PC-3 (cell line): ENCODE results near the gene QSER1. TPM values are rescaled to one million over a fixed set of nuclear protein-coding genes. Genes with fewer than 3 reads are reported as not detected.

Experiments
- ATAC-seq: fragments of 200-7000 bp; cut with Tn5 transposase; 2 replicates; pipeline ENCODE4 v1.9.1; 2020; ENCODE audit warnings: mild to moderate bottlenecking, moderate library complexity
- BruUV-seq: library from RNA; stranded (reverse); fragments of 400-500 nt; replicated peaks from 2 replicates; lab custom pipeline; 2021; lab: Mats Ljungman, UMichigan
- CTCF ChIA-PET: fragments of 300-600 bp; sonication (Branson Sonifier 250); formaldehyde crosslinking; loops from one replicate; lab custom pipeline; 2022; ENCODE audit warnings: antibody characterized with exemption; lab: Charles Lee
- POLR2A ChIA-PET: fragments of 300-600 bp; sonication (Branson Sonifier 250); formaldehyde crosslinking; loops from one replicate; lab custom pipeline; 2022; ENCODE audit warnings: antibody characterized with exemption; ENCODE audit not compliant: unreplicated experiment; lab: Charles Lee
- DNase-seq: peaks from one replicate; pipeline ENCODE4 v3.0.0-alpha.2; 2015
- H2AFZ ChIP-seq: fragments of 300-600 bp; sonication (generic); 2 replicates; pipeline ENCODE4 v1.6.0; 2016; ENCODE audit warnings: antibody characterized with exemption, low read length
- H3F3A ChIP-seq: fragments of 300-600 bp; sonication (generic); one replicate; pipeline ENCODE4 v1.6.0; 2017; ENCODE audit warnings: antibody characterized with exemption, low read length, control low read depth, mild to moderate bottlenecking; ENCODE audit not compliant: unreplicated experiment
- H3K27ac ChIP-seq: fragments of 300-600 bp; sonication (generic); 2 replicates; pipeline ENCODE4 v1.5.1; 2016; ENCODE audit warnings: mild to moderate bottlenecking, low read length
- H3K27me3 ChIP-seq: fragments of 300-600 bp; sonication (generic); 2 replicates; pipeline ENCODE4 v1.6.1; 2016; ENCODE audit warnings: low read length, mixed read lengths
- H3K36me3 ChIP-seq: fragments of 300-600 bp; sonication (generic); 2 replicates; pipeline ENCODE4 v1.6.1; 2016; ENCODE audit warnings: low read depth, mixed run types, low read length, mixed read lengths
- H3K4me1 ChIP-seq: fragments of 300-600 bp; sonication (generic); 2 replicates; pipeline ENCODE4 v1.5.1; 2016; ENCODE audit warnings: low read length; ENCODE audit not compliant: insufficient read depth
- H3K4me2 ChIP-seq: fragments of 300-600 bp; sonication (generic); 2 replicates; pipeline ENCODE4 v1.6.0; 2016; ENCODE audit warnings: low read length
- H3K4me3 ChIP-seq: fragments of 300-600 bp; sonication (generic); 2 replicates; pipeline ENCODE4 v1.5.1; 2016; ENCODE audit warnings: mild to moderate bottlenecking, low read length, mixed read lengths
- H3K79me2 ChIP-seq: fragments of 300-600 bp; sonication (generic); 2 replicates; pipeline ENCODE4 v1.6.1; 2017; ENCODE audit warnings: low read length, mixed read lengths
- H3K9ac ChIP-seq: fragments of 300-600 bp; sonication (generic); 2 replicates; pipeline ENCODE4 v1.6.0; 2016; ENCODE audit warnings: mild to moderate bottlenecking, low read length
- H3K9me2 ChIP-seq: fragments of 300-600 bp; sonication (generic); replicated peaks from 2 replicates; pipeline ENCODE4 v1.6.1; 2016; ENCODE audit warnings: mixed run types, low read length, mixed read lengths
- H3K9me3 ChIP-seq: fragments of 300-600 bp; sonication (generic); 2 replicates; pipeline ENCODE4 v1.6.1; 2016; ENCODE audit warnings: low read length, mixed read lengths
- H4K20me1 ChIP-seq: fragments of 300-600 bp; sonication (generic); 2 replicates; pipeline ENCODE4 v1.6.1; 2016; ENCODE audit warnings: low read length, mixed read lengths
- CTCF ChIP-seq: fragments of 300-600 bp; sonication (generic); conservative IDR thresholded peaks from 2 replicates; pipeline ENCODE4 v1.5.1; 2017; ENCODE audit warnings: antibody characterized with exemption, low read depth, mild to moderate bottlenecking, low read length
- EZH2 ChIP-seq: fragments of 300-600 bp; sonication (generic); IDR thresholded peaks from one replicate; pipeline ENCODE4 v1.6.1; 2017; ENCODE audit warnings: antibody characterized with exemption, mild to moderate bottlenecking, low read length; ENCODE audit not compliant: unreplicated experiment
- EZH2phosphoT487 ChIP-seq: fragments of 300-600 bp; sonication (generic); IDR thresholded peaks from 2 replicates; pipeline ENCODE4 v1.6.1; 2018; ENCODE audit warnings: mild to moderate bottlenecking, antibody characterized with exemption, low read length, borderline replicate concordance
- intact Hi-C: fragments of 100-400 bp; cut with micrococcal nuclease; formaldehyde crosslinking; loops from 2 replicates; pipeline ENCODE4 v1.9.0; 2023
- total RNA-seq: library from RNA; depleted of rRNA; stranded (reverse); fragments of >200 nt; gene quantifications from 2 replicates; pipeline ENCODE4 v1.2.3, GENCODE V29; 2014

Gene QSER1
- total RNA-seq, 1 experiment from 2014 or later, result 19.4 TPM

GRCh38 chr11:32940865-32941264 is 48.3 kb downstream of the QSER1 start:
- TF ChIP-seq CTCF (no peak), EZH2phosphoT487 (no peak), EZH2 (no peak)
- ChIA-PET CTCF (no interaction called here), POLR2A (no interaction called here)
- DNase-seq (no peak), ATAC-seq (no peak)
- H3K36me3 ChIP-seq, result peaks cover 16% of the 10 kb centered on the region
- no peak overlapping the region for H2AFZ ChIP-seq
- H3F3A ChIP-seq, result no peaks in the 10 kb centered on the region
- H3K27ac ChIP-seq, result no peak overlapping the region
- no peaks in the 10 kb centered on the region for H4K20me1 ChIP-seq
- peaks cover 36% of the 10 kb centered on the region for H3K79me2 ChIP-seq
- H3K4me3 ChIP-seq, result no peak overlapping the region
- H3K9me3 ChIP-seq, result no peaks in the 10 kb centered on the region
- no peaks in the 10 kb centered on the region for H3K9me2 ChIP-seq
- H3K27me3 ChIP-seq, result no peaks in the 10 kb centered on the region
- no peak overlapping the region for H3K4me2 ChIP-seq
- no TSS peak for BruUV-seq
- H3K4me1 ChIP-seq, result no peaks in the 10 kb centered on the region
- intact Hi-C loops, result no loop called here
- no peak overlapping the region for H3K9ac ChIP-seq

- intact Hi-C loops, result no loop called here
- Histone ChIP-seq H2AFZ (no peak overlapping the region), H4K20me1 (no peaks in the 10 kb centered on the region), H3F3A (no peaks in the 10 kb centered on the region), H3K9me2 (no peaks in the 10 kb centered on the region), H3K4me2 (no peak overlapping the region), H3K9ac (no peak overlapping the region), H3K4me3 (no peak overlapping the region), H3K27ac (no peak overlapping the region), H3K27me3 (no peaks in the 10 kb centered on the region), H3K36me3 (no peaks in the 10 kb centered on the region), H3K79me2 (peaks cover 5% of the 10 kb centered on the region), H3K9me3 (no peaks in the 10 kb centered on the region), H3K4me1 (no peaks in the 10 kb centered on the region)
- no peak for ATAC-seq
- ChIA-PET CTCF (no interaction called here), POLR2A (no interaction called here)
- TF ChIP-seq CTCF (no peak), EZH2 (no peak), EZH2phosphoT487 (no peak)
- no TSS peak for BruUV-seq
- no peak for DNase-seq
Observed at GRCh38 chr11:32947978-32948377, 55.4 kb downstream of the QSER1 start.

DNA sequence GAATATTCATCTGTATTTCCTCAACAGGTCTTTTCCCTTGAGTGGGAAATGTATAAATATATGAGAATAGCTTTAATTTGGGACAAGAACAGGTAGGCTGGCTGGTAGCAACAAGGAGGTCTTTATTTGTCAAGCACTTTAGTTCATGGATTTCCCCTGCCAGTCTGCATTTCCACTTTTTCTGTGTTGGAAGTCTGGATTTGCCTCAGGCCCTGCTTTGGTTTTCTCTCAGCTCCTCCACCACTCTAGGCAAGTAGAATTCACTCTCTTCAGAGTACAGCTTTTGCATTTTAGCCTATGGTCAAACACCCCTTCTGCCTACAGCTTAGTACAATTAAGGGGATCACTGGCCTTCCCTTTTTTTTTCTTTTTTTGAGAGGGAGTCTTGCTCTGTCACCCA is 57.1 kb downstream of the QSER1 start:
- H3K9ac ChIP-seq, result no peak overlapping the region
- H3K36me3 ChIP-seq, result no peaks in the 10 kb centered on the region
- no peak for ATAC-seq
- no peaks in the 10 kb centered on the region for H4K20me1 ChIP-seq
- no peak overlapping the region for H3K4me3 ChIP-seq
- H3K9me2 ChIP-seq, result no peaks in the 10 kb centered on the region
- ChIA-PET CTCF (interaction anchor here (0.8 kb wide), 1 partner anchor 9 kb away, joined by 3 read pairs; no protein-coding TSS in a partner anchor), POLR2A (no interaction called here)
- no peak for DNase-seq
- no peak overlapping the region for H2AFZ ChIP-seq
- no peak overlapping the region for H3K4me2 ChIP-seq
- H3F3A ChIP-seq, result no peaks in the 10 kb centered on the region
- TF ChIP-seq CTCF (no peak), EZH2 (no peak), EZH2phosphoT487 (no peak)
- H3K9me3 ChIP-seq, result no peaks in the 10 kb centered on the region
- intact Hi-C loops, result no loop called here
- H3K27me3 ChIP-seq, result no peaks in the 10 kb centered on the region
- H3K79me2 ChIP-seq, result peaks cover 5% of the 10 kb centered on the region
- no TSS peak for BruUV-seq
- H3K27ac ChIP-seq, result no peak overlapping the region
- no peaks in the 10 kb centered on the region for H3K4me1 ChIP-seq
